Suppressor macrophage (primary cell): ENCODE measurements around the gene MYCBP2.
A peak's percentile ranks its signal among the peaks of the same experiment; 100 is the strongest.
"Not testable (repeated sequence)": the region's sequence is repeated elsewhere in the genome, so short reads cannot be mapped to it uniquely, and the experiment has no call there.

ENCODE experiments used
- DNase-seq, 4 experiments: peaks; one replicate each; pipeline ENCODE4 v3.0.0-alpha.2; 2020 to 2022

MYCBP2 gene

DNA sequence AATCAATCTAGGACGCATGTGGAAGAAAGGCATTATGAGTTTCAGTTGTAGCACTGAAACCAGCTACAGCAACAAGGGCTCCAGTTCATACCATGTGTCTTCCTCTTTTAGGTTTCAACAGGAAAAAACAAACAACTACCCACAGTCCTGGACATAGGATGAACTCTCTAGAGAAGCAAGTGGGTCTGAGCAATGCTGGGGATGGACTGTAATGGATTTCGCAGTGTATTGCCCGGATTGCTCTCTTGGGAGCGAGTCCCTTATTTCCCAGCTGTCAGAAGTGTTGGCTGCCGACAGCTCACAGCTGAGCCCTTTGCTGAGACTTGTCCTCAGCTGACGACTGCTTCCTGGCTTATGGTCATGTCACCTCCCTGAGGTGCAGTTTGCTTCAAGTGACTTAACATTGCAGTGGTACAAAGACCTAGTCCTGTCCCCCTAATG, 12.1 kb upstream of the MYCBP2 start:
- DNase-seq: peak; percentile 52 to 84 (median 73)

DNA sequence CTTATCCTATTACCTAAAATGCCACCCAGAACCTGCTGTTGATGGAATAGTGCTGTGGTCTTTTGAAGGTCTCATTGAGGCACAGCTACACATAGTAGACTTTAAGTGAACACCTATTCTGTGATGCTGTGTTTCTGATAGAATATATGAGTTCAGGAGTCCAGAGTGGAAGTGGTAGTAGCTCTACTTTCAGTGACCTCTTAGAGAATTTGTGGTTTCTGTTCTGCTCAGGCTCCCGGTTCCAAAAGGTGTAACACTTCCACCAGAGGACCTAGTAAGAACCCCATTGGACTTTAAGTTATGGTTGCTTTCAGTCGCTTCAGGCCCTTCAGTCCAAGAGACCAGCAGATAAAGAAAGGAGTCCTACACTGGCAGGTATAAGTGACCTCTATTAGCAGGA, 11.4 kb upstream of the MYCBP2 start:
- DNase-seq: no peak

DNA sequence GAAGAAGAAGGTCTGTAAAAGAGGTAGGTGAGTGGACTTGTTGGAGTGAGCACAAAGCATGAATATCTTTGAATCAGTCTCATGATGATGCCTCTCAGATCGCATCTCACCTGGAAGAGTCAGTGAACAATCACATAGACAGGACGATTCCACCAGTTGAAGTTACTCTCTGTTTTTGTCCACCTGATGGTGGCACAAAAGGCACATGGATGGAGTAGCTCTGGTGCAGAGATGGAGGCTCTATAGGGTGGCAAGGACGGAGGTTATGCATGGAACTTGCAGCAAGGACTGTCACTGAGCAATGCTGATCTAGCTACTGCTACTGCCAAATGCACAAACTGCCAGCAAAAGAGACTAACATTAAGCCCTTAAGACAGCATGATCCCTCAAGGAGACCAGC, 10.3 kb upstream of the MYCBP2 start:
- no peak for DNase-seq

DNA sequence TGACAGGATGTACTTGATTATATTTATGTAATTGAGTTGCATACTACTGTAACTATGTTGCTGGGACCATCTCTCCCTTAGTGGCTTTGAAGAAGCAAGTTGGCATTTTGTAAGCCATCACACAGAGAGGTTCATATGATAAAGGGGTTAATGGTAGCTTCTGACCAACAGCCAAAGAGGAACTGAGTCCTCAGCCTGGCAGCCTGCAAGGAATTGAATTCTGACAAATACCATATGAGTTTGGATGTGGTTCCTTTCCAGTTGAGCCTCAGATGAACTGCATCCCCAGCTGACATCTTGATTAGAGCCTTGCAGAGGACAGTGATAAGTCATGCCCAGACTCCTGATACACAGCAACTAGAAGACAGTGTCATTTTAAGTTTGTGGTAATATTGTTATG, 8.6 kb upstream of the MYCBP2 start:
- DNase-seq: peak; percentile 44 to 58 (median 54)

DNA sequence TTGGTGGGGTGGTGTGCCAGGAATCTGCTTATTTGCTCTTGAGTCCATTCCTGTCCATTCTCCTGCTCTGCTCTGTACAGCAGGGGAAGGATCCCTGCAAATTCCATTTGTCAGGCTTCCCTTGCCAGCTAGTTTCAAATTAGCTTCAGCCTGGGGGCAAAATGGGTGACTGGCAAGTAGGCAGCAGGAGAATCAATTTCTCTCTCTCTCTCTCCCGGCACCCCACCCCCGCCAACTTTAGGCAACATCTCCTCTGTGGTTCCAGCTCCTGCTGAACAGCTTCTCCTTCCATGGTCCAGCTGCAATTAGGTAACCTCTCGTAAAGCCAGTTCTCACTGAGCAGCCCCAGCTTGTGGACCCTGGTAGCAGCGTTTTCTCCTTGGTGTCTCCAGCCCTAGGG, 6.7 kb upstream of the MYCBP2 start:
- peak; percentile 32 to 69 (median 60) for DNase-seq

DNA sequence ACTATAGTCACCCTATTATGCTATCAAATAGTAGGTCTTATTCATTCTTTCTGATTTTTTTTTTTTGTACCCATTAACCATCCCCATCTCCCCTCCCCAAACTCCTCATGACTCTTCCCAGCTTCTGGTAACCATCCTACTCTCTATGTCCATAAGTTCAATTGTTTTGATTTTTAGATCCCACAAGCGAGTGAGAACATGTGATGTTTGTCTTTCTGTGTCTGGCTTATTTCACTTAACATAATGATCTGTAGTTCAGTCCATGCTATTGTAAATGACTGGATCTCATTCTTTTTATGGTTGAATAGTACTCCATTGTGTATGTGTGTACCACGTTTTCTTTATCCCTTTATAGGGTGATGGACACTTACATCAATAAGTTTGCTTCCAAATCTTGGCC, 4.5 kb upstream of the MYCBP2 start:
- no peak for DNase-seq

DNA sequence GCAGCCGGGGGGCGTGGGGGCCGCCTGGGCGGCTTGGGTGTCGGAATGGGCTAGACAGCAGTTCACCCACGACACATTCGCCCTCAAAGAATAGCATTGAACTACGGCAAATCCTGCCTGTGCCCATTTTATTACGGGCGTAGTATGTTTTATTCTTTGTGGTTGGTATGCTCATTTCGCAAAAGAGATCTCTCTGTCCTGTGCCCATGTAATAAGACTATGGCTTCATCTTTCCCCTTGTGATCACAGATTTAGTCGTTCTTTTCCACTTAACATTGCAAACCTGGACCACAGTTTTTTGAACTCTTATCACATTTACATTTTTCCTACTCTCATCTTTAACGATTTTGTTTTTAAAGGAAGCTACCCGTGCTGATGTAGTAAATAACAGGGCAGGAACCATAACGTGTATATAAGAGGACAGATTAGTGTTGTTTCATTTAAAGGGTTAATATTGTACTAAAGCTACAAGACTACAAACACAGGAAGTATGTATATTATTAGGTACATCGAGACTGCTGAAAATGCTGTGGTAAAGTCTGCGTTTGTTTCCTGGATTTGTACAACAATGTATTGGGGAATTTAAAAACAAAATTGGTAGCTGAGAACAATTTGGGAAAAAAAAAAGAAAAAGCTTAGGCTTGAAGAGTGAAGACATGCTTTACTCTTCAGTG, 3.2 kb upstream of the MYCBP2 start:
- peak in 1 of 4 experiments; percentile 31 for DNase-seq

DNA sequence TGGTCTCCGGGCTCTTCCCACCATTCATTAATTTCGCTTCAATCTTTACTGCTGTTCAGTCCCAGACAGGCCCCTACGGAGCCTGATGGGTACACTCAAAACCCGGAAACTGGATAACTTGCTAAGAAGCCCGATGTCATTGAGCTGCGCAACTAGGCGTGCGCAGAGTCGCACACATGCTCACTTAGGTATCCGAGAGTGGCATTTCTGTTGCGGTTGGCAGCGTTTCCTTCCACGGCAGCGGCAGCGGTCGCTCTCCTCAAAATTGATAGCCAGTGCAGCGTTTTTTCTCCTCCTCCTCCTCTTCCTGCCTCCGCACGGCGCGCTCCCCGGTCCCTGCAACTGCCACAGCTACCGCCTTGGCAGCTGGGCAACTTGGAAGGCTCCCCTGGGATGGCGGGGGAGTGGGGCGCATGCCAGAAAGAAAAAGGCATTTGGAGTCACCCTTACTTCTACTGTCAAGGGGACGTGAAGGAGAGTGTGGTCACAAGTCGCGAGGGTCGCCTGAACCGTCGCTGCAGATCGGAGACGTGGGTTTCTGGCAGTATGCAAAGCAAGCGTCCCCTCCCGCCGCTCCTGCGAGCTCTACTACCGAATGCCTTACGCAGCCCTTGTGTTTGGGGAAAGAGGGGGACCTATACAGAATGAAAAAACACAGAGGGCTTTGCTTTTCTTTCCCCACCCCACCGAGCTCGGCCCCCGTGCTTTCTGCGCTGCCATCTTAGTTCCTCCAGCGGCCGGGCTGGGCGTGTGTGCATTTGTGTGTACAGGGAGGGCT, 2.4 kb upstream of the MYCBP2 start:
- peak; percentile 87 to 95 (median 92) for DNase-seq

DNA sequence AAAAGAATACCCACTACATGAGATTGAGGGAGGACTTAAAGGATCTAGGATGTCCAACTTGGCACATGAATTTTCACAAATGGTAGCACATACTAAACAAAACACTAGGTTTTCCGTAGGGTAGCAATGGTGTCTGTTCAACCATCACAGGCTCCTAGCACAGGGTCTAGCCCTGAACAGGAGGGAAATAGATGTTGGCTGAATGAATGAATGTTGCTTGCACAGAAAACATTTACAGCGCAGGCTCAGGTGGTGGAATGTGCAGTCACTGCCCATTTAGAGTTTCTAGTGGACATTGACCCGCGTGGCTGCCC, 1.9 kb upstream of the MYCBP2 start:
- no peak for DNase-seq

DNA sequence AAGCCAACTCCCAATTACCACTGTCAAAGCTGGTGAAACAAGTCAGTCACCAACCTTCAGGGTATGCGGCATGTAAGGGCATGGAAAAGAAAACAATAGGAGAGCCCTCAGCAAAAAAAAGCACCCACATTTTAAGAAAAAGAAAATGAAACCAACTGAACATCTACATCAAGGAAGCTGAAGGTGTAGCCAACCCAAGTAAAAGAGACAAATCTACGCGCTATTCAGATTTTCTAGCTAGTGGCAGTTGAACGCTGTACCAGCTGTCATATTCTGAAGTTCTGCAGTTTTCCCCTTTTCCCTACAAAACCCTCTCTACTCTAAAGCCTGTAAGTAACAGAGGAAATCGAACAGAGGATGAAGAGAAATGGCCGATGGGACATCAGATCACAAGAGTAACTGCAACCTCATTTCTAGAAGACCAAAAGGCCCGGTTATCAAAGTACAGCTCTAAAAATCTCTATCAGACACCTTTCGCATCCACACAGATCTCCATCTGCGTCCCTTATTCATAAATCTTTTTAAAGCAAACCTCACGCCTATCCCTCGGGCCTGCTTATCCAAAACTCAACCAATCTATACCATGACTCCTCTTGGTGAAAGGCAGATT, 1.4 kb downstream of the MYCBP2 start:
- DNase-seq: peak in 2 of 4 experiments; percentile 17 to 27

DNA sequence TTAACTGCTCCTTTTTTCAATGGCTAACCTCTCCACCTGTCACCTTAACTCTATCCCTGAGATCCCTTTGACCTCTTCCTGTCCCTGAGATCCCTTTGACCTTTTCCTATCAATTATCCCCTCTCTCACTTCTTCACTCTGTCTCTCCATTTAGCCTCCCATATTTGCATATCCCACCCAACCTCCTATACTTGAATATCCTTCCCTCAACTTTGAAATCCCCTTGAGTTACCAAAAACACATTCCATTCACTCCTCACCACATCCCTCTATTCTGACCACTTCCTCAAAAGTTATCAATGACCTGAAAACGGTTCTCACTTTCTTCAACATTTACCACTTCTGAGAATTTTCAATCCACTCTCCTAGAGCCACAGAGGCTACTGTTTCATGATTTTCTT, 3.0 kb downstream of the MYCBP2 start:
- peak in 2 of 4 experiments; percentile 38 to 41 for DNase-seq

DNA sequence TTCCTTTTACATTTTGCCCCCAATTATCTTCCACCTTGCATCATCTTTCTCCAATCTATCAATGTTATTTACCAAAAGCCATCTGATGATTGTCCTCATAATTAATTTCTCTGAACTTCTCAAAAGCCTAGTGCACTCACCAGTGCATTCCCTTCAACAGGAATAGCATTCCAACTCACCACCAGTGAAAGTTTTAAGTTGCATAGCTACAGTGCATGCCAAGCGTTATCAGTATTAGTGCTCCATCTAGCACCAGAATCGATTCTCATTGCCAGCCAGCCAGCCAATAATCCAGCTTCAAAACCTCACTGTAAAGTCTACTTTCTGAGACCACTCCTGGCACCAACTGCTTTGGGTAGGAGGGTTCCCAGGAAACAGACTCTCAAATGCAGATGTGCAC, 7.4 kb downstream of the MYCBP2 start:
- no peak for DNase-seq

DNA sequence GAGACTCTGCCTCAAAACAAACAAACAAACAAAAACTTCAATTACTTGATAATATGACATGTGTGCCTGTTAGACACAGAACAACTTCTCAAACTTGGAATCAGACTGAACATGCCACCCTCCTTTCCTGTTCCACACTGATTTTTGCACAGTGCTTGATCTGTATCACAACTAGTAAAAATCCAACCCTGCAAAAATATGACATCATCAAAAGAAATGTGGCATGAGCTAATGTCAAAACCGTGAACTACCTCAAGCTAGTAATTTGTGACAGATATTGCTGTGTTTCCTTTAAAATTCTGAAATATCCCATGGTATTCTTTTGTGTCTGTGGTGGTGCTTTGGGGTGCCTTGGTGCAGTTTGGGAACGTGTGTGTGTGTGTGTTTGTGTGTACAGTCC, 8.2 kb downstream of the MYCBP2 start:
- no peak for DNase-seq

DNA sequence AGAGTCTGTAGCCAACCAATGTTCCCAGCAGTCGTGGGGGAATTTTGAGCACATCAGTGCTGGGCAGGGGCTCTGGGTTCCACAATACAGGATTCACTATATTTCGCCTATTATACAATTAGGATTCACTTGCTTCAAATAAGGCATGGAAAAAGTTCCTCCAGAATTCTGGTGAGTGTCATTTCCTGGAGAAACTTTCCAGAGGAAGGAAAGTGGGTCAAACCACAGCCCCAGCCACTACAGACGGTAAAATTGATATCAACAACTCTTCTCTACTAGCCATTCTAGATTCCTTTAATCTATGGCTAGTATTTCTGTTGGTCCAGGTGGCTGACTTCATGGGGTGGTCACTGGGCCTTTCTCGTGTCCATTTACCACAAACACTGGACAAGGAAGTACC, 10.5 kb downstream of the MYCBP2 start:
- no peak for DNase-seq

DNA sequence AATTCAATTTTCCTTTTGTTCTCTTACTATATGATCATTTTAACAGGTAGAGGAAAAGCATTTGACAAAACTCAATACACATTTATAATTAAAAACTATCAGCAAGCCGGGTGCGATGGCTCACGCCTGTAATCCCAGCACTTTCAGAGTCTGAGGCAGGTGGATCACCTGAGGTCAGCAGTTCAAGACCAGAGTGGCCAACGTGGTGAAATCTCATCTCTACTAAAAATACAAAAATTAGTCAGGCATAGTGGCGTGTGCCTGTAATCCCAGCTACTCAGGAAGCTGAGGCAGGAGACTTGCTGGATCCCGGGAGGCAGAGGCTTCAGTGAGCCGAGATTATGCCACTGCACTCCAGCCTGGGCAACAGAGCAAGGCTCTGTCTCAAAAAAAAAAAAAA, 11.4 kb downstream of the MYCBP2 start:
- DNase-seq: not testable (repeated sequence)

DNA sequence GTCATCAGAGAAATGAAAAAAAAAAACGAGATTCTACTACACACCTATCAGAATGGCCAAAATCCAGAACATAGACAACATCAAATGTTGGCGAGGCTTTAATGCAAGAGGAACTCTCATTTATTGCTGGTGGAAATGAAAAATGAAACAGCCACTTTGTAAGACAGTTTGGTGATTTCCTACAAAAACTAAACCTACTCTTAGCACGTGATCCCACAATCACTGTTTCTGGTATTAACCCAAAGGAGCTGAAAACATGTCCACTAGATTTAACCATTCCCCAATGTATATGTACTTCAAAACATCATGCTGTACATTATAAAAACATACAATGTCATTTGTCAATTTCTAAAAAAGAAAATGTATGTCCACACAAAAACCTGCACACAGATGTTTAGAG, 13.0 kb downstream of the MYCBP2 start:
- DNase-seq: no peak

DNA sequence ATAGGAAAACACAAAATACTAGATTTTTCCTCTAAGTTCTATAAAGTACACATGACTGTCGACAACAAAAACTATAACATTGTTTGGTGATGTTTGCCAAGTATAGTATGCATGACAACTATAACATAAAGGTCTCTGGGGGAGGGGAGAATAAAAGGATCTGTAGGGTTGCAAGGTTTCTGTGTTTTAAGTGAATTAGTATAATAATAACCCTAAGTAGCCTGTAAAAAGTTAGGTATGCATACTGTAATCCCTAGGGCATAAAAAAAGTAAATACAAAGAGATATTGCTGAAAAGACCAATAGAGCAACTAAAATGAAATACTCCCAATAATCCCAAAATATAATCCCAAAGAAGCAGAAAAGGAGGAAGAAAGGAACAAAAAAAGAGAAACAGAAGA, 14.6 kb downstream of the MYCBP2 start:
- no peak for DNase-seq

DNA sequence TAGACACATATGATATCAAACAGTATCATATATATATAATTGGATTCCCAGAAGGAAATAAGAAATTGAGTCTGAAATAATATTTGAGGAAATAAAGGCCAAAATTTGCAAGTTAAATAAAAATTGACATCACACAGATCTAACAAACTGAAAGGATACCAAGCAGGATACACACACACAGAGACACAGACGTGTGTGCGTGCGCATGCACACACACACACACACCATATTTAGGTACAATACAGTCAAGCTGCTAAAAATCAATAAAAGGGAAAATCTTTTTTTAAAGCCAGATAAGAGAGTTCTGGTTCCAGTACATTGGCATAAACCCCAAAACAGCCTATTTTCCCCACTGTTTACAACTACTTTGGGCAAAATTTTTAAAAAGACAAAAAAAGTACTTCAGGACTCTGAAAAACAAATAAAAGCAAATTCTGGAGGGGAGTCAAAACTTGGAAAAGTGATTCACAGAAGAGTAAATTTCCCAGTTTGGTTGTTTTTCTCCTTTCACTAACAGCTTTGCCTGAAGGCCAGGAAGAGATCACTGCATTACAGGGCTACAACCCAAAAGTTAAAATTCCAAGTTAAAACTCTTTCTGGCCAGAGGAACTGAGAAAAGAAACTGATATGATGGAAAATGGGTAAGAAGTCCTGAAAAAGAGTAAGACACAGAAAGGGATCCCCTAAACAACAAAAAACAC, 16.2 kb downstream of the MYCBP2 start:
- DNase-seq: no peak

DNA sequence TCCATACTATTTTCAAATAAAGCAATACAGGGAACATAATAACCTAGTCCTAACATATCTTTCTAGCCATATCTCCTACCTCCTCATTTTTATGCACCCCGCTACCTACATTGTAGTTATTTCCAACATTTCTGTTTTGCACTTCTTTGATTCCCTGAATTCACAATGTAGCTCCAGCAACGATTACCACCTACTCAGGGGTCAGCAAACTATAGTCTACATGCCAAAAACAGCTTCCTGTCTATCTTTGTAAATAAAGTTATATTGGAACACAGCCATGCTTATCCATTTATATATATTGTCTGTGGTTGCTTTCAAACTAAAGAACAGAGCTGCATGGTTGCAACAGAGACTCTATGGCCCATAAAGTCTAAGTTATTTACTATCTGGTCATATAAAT, 16.7 kb downstream of the MYCBP2 start:
- no peak for DNase-seq

DNA sequence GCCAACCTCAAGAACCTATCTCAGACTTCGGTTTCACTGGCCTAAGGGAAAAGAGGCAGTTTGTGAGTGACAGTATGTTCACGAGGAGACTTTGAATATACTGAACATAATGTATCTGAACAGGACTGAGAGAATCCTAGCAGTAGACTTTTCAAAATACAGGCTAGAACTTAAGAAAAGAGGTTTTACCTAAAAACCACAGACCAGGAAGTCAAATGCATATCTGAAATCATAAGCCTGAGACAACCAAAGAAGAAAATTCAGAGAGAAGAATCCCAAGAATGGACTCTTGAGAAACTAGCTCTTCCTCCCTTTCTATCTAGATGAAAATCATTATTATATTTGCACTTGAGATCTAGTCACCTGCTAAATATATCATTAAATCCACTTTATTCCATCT, 17.6 kb downstream of the MYCBP2 start:
- DNase-seq: no peak

DNA sequence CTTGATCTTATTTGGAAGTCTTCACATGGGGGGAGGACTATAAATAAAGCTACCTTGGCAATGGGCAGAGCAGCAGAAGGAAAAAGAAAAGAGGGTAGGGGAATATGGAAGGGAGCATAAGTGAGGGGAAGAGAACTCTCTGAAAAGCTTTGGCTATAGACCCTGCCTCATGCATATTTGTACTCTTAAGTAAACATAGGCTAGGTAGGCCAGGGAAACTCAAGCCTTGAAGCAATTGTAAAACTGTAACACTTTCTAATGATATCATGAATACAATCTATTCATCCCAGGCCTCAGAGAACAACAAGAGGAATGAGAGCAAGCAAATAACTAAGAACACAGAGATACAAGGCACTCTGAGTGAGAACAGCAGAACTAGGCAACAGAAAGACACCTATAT, 20.4 kb downstream of the MYCBP2 start:
- DNase-seq: no peak

DNA sequence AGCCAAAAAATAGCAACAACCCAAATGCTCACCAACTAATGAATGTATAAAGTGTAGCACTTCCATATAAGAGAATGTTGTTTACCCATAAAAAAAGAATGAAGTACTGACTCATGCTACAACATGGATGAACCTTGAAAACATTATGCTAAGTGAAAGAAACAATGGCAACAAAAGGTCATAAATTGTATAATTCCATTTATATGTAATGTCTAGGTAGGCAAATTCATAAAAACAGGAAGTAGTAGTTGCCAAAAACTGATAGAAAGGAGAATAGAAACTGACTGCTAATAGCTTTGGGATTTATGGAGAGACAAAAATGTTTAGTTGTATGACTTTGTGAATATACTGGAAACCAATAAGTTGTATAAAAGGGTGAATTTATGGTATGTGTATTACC, 21.6 kb downstream of the MYCBP2 start:
- DNase-seq: peak in 2 of 4 experiments; percentile 77 to 87
